ENCODE results near the gene PDS5B.

The PDS5B gene

GRCh38 chr13:32746474-32746873, 160.2 kb downstream of the PDS5B start:
- DNase-seq (ENCODE audit: low read depth) = no peak
- H3K4me3 ChIP-seq (ENCODE audit: low read depth, low read length) = no peak overlapping the region
- TF ChIP-seq CTCF (IDR thresholded peaks at IDR 0.05; ENCODE audit: insufficient read depth, low read depth, low read length, missing control alignments) = no peak

GRCh38 chr13:32748305-32748704, 162.1 kb downstream of the PDS5B start:
- no peak overlapping the region for H3K4me3 ChIP-seq (ENCODE audit: low read depth, low read length)
- no peak for TF ChIP-seq CTCF (IDR thresholded peaks at IDR 0.05; ENCODE audit: insufficient read depth, low read depth, low read length, missing control alignments)
- DNase-seq (ENCODE audit: low read depth) = no peak

GRCh38 chr13:32751340-32751739, 165.1 kb downstream of the PDS5B start:
- no peak for DNase-seq (ENCODE audit: low read depth)
- no peak for TF ChIP-seq CTCF (IDR thresholded peaks at IDR 0.05; ENCODE audit: insufficient read depth, low read depth, low read length, missing control alignments)
- no peak overlapping the region for H3K4me3 ChIP-seq (ENCODE audit: low read depth, low read length)

- no peak for DNase-seq (ENCODE audit: low read depth)
- TF ChIP-seq CTCF (IDR thresholded peaks at IDR 0.05; ENCODE audit: insufficient read depth, low read depth, low read length, missing control alignments) = no peak
- no peak overlapping the region for H3K4me3 ChIP-seq (ENCODE audit: low read depth, low read length)
Observed at GRCh38 chr13:32752311-32752710, 166.1 kb downstream of the PDS5B start.

- DNase-seq (ENCODE audit: low read depth) = no peak
- TF ChIP-seq CTCF (IDR thresholded peaks at IDR 0.05; ENCODE audit: insufficient read depth, low read depth, low read length, missing control alignments) = no peak
- no peak overlapping the region for H3K4me3 ChIP-seq (ENCODE audit: low read depth, low read length)
Observed at GRCh38 chr13:32752997-32753606, 166.8 kb downstream of the PDS5B start.

GRCh38 chr13:32754179-32754578, 167.9 kb downstream of the PDS5B start:
- H3K4me3 ChIP-seq (ENCODE audit: low read depth, low read length) = no peak overlapping the region
- no peak for DNase-seq (ENCODE audit: low read depth)
- TF ChIP-seq CTCF (IDR thresholded peaks at IDR 0.05; ENCODE audit: insufficient read depth, low read depth, low read length, missing control alignments) = no peak

GRCh38 chr13:32759152-32759551, 172.9 kb downstream of the PDS5B start:
- no peak for TF ChIP-seq CTCF (IDR thresholded peaks at IDR 0.05; ENCODE audit: insufficient read depth, low read depth, low read length, missing control alignments)
- no peak for DNase-seq (ENCODE audit: low read depth)
- no peak overlapping the region for H3K4me3 ChIP-seq (ENCODE audit: low read depth, low read length)

All from GM12865 (cell line).